Ovary (tissue), 3 donors: Measurements from ENCODE around the gene SLFN14.

ENCODE experiments used
- CTCF ChIP-seq, 3 donors: fragments of 450-650 bp in 2 of 3; fragments of 200-600 bp in 1 of 3; IDR thresholded peaks; one replicate each; pipeline versions ENCODE4 v1.5.1 to v1.8.0; 2016 to 2022; ENCODE audit warnings: antibody characterized with exemption in 3 of 3, mild to moderate bottlenecking in 1 of 3
- EP300 ChIP-seq: sonication (generic); formaldehyde crosslinking; IDR thresholded peaks from one replicate; pipeline ENCODE4 v1.6.1; 2017; ENCODE audit warnings: antibody characterized with exemption
- POLR2A ChIP-seq: fragments of 450-650 bp; IDR thresholded peaks from one replicate; pipeline ENCODE4 v1.6.1; 2017; ENCODE audit warnings: antibody characterized with exemption, mild to moderate bottlenecking, moderate library complexity
- donor health status: DM: no; HTN: no; CAD: no.

GRCh38 chr17:35584061-35584460, 23.4 kb upstream of the SLFN14 start:
- TF ChIP-seq CTCF (IDR thresholded peaks at IDR 0.05), result no peak
- TF ChIP-seq POLR2A, result no peak
- TF ChIP-seq EP300, result no peak
